Right lobe of liver (tissue), 4 donors: ENCODE measurements around the gene FOXJ3.

Source experiments
- CTCF ChIP-seq, 4 donors: fragments of 200-600 bp in 3 of 4; fragments of 450-650 bp in 1 of 4; IDR thresholded peaks; one replicate each; pipeline versions ENCODE4 v1.5.1 to v1.8.0; 2016 to 2022; ENCODE audit warnings: antibody characterized with exemption in 4 of 4, mild to moderate bottlenecking in 2 of 4
- POLR2A ChIP-seq: fragments of 450-650 bp; IDR thresholded peaks from one replicate; pipeline ENCODE4 v1.6.1; 2017; ENCODE audit warnings: antibody characterized with exemption, mild to moderate bottlenecking
- donor health status: DM: no; HTN: no; CAD: no.
- donor health status: DM: no; HTN: no; CAD: no.
- donor health status: DM: no; HTN: yes; CAD: no.

GRCh38 chr1:42142894-42143675 lies 191.9 kb downstream of the FOXJ3 start:
- TF ChIP-seq POLR2A (no peak), CTCF (IDR thresholded peaks at IDR 0.05) (no peak)
